Fibroblast of lung (primary cell): ENCODE measurements around the gene PTPRM. TPM values are rescaled to one million over a fixed set of nuclear protein-coding genes. Genes with fewer than 3 reads are reported as not detected.

Source experiments
- DNase-seq, 2 donors: peaks; one replicate each; pipeline versions ENCODE4 v3.0.0 to v3.0.0-alpha.2; 2010; ENCODE audit warnings: low read depth in 2 of 2
- H2AFZ ChIP-seq: 2 replicates; pipeline ENCODE4 v1.5.1; 2012; ENCODE audit warnings: low read length, control low read depth, inconsistent platforms
- H3K27ac ChIP-seq: 2 replicates; pipeline ENCODE4 v1.5.1; 2011; ENCODE audit warnings: low read length, control low read depth; ENCODE audit not compliant: insufficient read depth
- H3K27me3 ChIP-seq: 2 replicates; pipeline ENCODE4 v1.5.1; 2011; ENCODE audit warnings: mild to moderate bottlenecking, low read length; ENCODE audit not compliant: control insufficient read depth, insufficient read depth
- H3K36me3 ChIP-seq: 2 replicates; pipeline ENCODE4 v1.5.1; 2011; ENCODE audit warnings: low read length; ENCODE audit not compliant: control insufficient read depth, insufficient read depth
- H3K4me1 ChIP-seq: 2 replicates; pipeline ENCODE4 v1.5.1; 2011; ENCODE audit warnings: low read length; ENCODE audit not compliant: control insufficient read depth, insufficient read depth; ENCODE audit errors: extremely low read depth
- H3K4me2 ChIP-seq: 2 replicates; pipeline ENCODE4 v1.5.1; 2011; ENCODE audit warnings: low read length, control low read depth; ENCODE audit not compliant: insufficient read depth; ENCODE audit errors: extremely low read depth
- H3K4me3 ChIP-seq, 4 experiments: fragments of 200-600 bp in 1 of 4; sonication (generic) in 1 of 4; replicated peaks in 1 of 4; 2 replicates each; pipeline ENCODE4 v1.5.1; 2011 to 2016; ENCODE audit warnings: low read length in 4 of 4, low read depth in 3 of 4, mild to moderate bottlenecking in 3 of 4, control low read depth in 2 of 4, inconsistent platforms in 1 of 4, mixed read lengths in 1 of 4; ENCODE audit not compliant: insufficient read depth in 1 of 4; ENCODE audit errors: control extremely low read depth in 1 of 4
- H3K79me2 ChIP-seq: 2 replicates; pipeline ENCODE4 v1.5.1; 2012; ENCODE audit warnings: mild to moderate bottlenecking, low read length, inconsistent platforms; ENCODE audit not compliant: control insufficient read depth, insufficient read depth
- H3K9ac ChIP-seq: 2 replicates; pipeline ENCODE4 v1.5.1; 2011; ENCODE audit warnings: mild to moderate bottlenecking, low read length, control low read depth; ENCODE audit not compliant: insufficient read depth
- H3K9me3 ChIP-seq: 2 replicates; pipeline ENCODE4 v1.5.1; 2012; ENCODE audit warnings: low read depth, low read length; ENCODE audit not compliant: control insufficient read depth, insufficient read depth
- H4K20me1 ChIP-seq: 2 replicates; pipeline ENCODE4 v1.5.1; 2011; ENCODE audit warnings: low read length; ENCODE audit not compliant: control insufficient read depth, insufficient read depth; ENCODE audit errors: extremely low read depth
- EZH2 ChIP-seq: IDR thresholded peaks from 2 replicates; pipeline ENCODE4 v1.5.1; 2012; ENCODE audit warnings: low read length, control low read depth, mild to moderate bottlenecking; ENCODE audit errors: missing control alignments
- polyA plus RNA-seq, 2 donors: library from polyadenylated mRNA; depleted of rRNA in 1 of 2; stranded (reverse) in 1 of 2; unstranded in 1 of 2; fragments of >200 nt; gene quantifications; 2 replicates each; pipeline ENCODE4 v1.2.1, GENCODE V29; 2011 to 2012; ENCODE audit warnings: missing spikeins in 1 of 2
- total RNA-seq: library from RNA; depleted of rRNA; stranded (reverse); fragments of >200 nt; gene quantifications from 2 replicates; pipeline ENCODE4 v1.2.1, GENCODE V29; 2014
- TF ChIP-seq, protein P1 (sequence below), 2 donors: IDR thresholded peaks in 1 of 2; conservative IDR thresholded peaks in 1 of 2; 1 replicate in 1 of 2; 2 replicates in 1 of 2; pipeline ENCODE4 v1.5.1; 2011 to 2012; ENCODE audit warnings: low read length in 2 of 2, control low read depth in 1 of 2, inconsistent platforms in 1 of 2, low read depth in 1 of 2, mild to moderate bottlenecking in 1 of 2

PTPRM gene
- total and polyA plus RNA-seq, 2 donors (not counting 1 experiment from before 2014, with no cell fraction given) = 86.6 to 87.0 TPM

DNA sequence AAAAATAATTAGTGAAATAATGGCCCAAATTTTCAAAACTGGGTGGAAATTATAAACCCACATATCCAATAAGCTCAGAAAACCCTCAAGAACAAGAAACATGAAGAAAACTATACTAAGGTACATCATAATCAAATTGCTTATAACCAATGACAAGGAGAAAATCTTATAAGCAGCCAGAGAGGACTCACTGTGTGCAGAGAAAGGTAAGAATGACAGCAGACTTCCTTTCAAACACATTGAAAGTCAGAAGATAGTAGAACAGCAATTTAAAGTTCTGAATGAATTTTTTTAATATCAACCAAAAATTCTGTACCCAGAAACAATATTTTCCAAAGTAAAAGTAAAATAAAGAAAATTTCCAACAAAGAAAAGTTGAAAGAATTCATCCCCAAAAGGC lies 844.4 kb downstream of the PTPRM start:
- no peaks in the 10 kb centered on the region for H3K9me3 ChIP-seq
- no peaks in the 10 kb centered on the region for H3K79me2 ChIP-seq
- no peaks in the 10 kb centered on the region for H3K36me3 ChIP-seq
- H3K9ac ChIP-seq = no peak overlapping the region
- TF ChIP-seq, protein P1, sequence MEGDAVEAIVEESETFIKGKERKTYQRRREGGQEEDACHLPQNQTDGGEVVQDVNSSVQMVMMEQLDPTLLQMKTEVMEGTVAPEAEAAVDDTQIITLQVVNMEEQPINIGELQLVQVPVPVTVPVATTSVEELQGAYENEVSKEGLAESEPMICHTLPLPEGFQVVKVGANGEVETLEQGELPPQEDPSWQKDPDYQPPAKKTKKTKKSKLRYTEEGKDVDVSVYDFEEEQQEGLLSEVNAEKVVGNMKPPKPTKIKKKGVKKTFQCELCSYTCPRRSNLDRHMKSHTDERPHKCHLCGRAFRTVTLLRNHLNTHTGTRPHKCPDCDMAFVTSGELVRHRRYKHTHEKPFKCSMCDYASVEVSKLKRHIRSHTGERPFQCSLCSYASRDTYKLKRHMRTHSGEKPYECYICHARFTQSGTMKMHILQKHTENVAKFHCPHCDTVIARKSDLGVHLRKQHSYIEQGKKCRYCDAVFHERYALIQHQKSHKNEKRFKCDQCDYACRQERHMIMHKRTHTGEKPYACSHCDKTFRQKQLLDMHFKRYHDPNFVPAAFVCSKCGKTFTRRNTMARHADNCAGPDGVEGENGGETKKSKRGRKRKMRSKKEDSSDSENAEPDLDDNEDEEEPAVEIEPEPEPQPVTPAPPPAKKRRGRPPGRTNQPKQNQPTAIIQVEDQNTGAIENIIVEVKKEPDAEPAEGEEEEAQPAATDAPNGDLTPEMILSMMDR (conservative IDR thresholded peaks at IDR 0.05 in 1 of 2, IDR thresholded peaks at IDR 0.05 in 1 of 2; ENCODE audit: low read depth in 1 of 2, low read length in 2 of 2) = no peak
- no peak for TF ChIP-seq EZH2
- no peak overlapping the region for H3K4me2 ChIP-seq
- H3K4me3 ChIP-seq = no peak overlapping the region
- no peak overlapping the region for H2AFZ ChIP-seq
- H3K27ac ChIP-seq = no peak overlapping the region
- no peak for DNase-seq
- peaks cover 9% of the 10 kb centered on the region for H3K27me3 ChIP-seq
- no peaks in the 10 kb centered on the region for H4K20me1 ChIP-seq
- H3K4me1 ChIP-seq = no peaks in the 10 kb centered on the region

DNA sequence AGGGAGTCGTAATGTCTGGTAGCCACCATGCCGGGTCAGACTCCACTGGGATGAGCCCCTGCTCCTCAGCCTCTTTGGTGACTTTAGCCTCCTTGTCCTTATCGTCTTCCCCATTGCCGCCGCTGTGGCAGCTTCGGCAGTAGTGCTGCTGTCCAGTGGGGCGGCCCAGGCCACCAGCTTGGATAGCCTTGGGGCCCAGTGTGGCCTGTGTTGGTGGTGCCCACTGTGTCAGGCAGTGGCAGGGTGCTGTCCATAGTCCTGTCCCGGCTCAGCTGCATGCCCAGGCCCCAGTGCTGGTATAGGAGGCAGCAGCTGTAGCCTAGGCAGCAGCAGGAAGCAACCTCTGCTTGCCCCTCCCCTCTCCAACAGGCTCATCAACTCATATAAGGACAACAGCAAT lies 845.0 kb downstream of the PTPRM start:
- Histone ChIP-seq H3K4me3 (no peak overlapping the region), H3K27me3 (peaks cover 9% of the 10 kb centered on the region), H4K20me1 (no peaks in the 10 kb centered on the region), H3K36me3 (no peaks in the 10 kb centered on the region), H3K27ac (no peak overlapping the region), H3K4me2 (no peak overlapping the region), H3K9me3 (no peaks in the 10 kb centered on the region), H3K9ac (no peak overlapping the region), H3K4me1 (no peaks in the 10 kb centered on the region), H3K79me2 (no peaks in the 10 kb centered on the region), H2AFZ (no peak overlapping the region)
- no peak for TF ChIP-seq EZH2
- TF ChIP-seq, protein P1 (conservative IDR thresholded peaks at IDR 0.05 in 1 of 2, IDR thresholded peaks at IDR 0.05 in 1 of 2; ENCODE audit: low read depth in 1 of 2, low read length in 2 of 2) = no peak
- DNase-seq = no peak

DNA sequence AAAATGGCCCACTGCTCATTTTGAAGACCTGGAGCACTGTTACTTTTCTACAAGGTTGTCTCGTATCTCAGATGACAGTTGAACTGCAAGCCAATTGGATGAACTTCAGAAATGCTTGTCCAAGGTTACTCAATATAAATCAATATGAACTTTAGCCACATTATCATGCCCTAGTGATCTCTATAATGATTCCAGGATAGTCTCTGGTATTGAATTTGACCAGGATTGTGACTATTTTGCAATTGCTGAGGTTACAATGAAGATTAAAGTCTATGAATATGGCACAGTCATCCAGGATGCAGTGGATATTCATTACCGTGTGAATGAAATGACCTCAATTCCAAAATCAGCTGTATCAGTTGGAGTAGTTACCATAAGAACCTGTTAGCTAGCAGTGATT lies 846.1 kb downstream of the PTPRM start:
- no peak for DNase-seq
- H3K9me3 ChIP-seq = no peaks in the 10 kb centered on the region
- H3K4me3 ChIP-seq = no peak overlapping the region
- no peak overlapping the region for H3K9ac ChIP-seq
- H2AFZ ChIP-seq = no peak overlapping the region
- H3K79me2 ChIP-seq = no peaks in the 10 kb centered on the region
- no peak overlapping the region for H3K4me2 ChIP-seq
- no peaks in the 10 kb centered on the region for H4K20me1 ChIP-seq
- no peak for TF ChIP-seq EZH2
- TF ChIP-seq, protein P1 (conservative IDR thresholded peaks at IDR 0.05 in 1 of 2, IDR thresholded peaks at IDR 0.05 in 1 of 2; ENCODE audit: low read depth in 1 of 2, low read length in 2 of 2) = no peak
- peaks cover 9% of the 10 kb centered on the region for H3K27me3 ChIP-seq
- no peaks in the 10 kb centered on the region for H3K4me1 ChIP-seq
- H3K27ac ChIP-seq = no peak overlapping the region
- no peaks in the 10 kb centered on the region for H3K36me3 ChIP-seq
